H1 (cell line): ENCODE data around the gene SMARCA4. TPM values are rescaled to one million over a fixed set of nuclear protein-coding genes. Genes with fewer than 3 reads are reported as not detected.

Experiments used
- CTCF ChIA-PET: fragments of 300-600 bp; sonication (Branson Sonifier 250); formaldehyde crosslinking; loops from one replicate; lab custom pipeline; 2021; ENCODE audit not compliant: partially characterized antibody; lab: Charles Lee
- POLR2A ChIA-PET: fragments of 300-600 bp; sonication (Branson Sonifier 250); formaldehyde crosslinking; loops from one replicate; lab custom pipeline; 2021; ENCODE audit warnings: inconsistent platforms; ENCODE audit not compliant: partially characterized antibody; lab: Charles Lee
- DNase-seq, 2 experiments: peaks; one replicate each; pipeline versions ENCODE4 v3.0.0 to v3.0.0-alpha.2; 2010 to 2022; ENCODE audit warnings: low spot score in 2 of 2, low read depth in 1 of 2, mixed read lengths in 1 of 2
- FAIRE-seq: peaks from 2 replicates; lab custom pipeline; 2011; peaks lifted over from hg19 to GRCh38; lab: Jason Lieb, UNC
- H2AFZ ChIP-seq: 2 replicates; pipeline ENCODE4 v1.8.1; 2012; ENCODE audit warnings: low read length, inconsistent platforms
- H2AK5ac ChIP-seq: 2 replicates; pipeline ENCODE4 v1.6.1; 2013; ENCODE audit warnings: low read depth, low read length
- H2BK120ac ChIP-seq: replicated peaks from 2 replicates; pipeline ENCODE3; 2013; ENCODE audit warnings: low read depth, low read length, inconsistent platforms
- H2BK12ac ChIP-seq: 2 replicates; pipeline ENCODE4 v1.6.1; 2013; ENCODE audit warnings: low read depth, low read length
- H2BK15ac ChIP-seq: 2 replicates; pipeline ENCODE4 v1.6.1; 2013; ENCODE audit warnings: low read length
- H2BK20ac ChIP-seq: 2 replicates; pipeline ENCODE4 v1.6.1; 2013; ENCODE audit warnings: low read length
- H2BK5ac ChIP-seq: 2 replicates; pipeline ENCODE4 v1.6.1; 2013; ENCODE audit warnings: low read depth, low read length
- H3K14ac ChIP-seq: 2 replicates; pipeline ENCODE4 v1.6.1; 2013; ENCODE audit warnings: inconsistent platforms; ENCODE audit not compliant: insufficient read length
- H3K18ac ChIP-seq: 2 replicates; pipeline ENCODE4 v1.6.1; 2013; ENCODE audit warnings: low read length; ENCODE audit errors: extremely low read depth
- H3K23ac ChIP-seq: 2 replicates; pipeline ENCODE4 v1.6.1; 2013; ENCODE audit warnings: inconsistent platforms; ENCODE audit not compliant: insufficient read length
- H3K23me2 ChIP-seq: 2 replicates; pipeline ENCODE4 v1.6.1; 2013; ENCODE audit warnings: low read depth, low read length
- H3K27ac ChIP-seq: 2 replicates; pipeline ENCODE4 v1.6.1; 2011; ENCODE audit warnings: low read depth, low read length, inconsistent platforms
- H3K27me3 ChIP-seq, 4 experiments: replicated peaks in 1 of 4; 1 replicate in 1 of 4; 2 replicates in 3 of 4; pipeline versions ENCODE4 v1.6.1 to v1.8.1; 2011 to 2013; ENCODE audit warnings: low read length in 3 of 4, mild to moderate bottlenecking in 3 of 4, inconsistent platforms in 2 of 4, mixed read lengths in 2 of 4, moderate library complexity in 1 of 4; ENCODE audit not compliant: control insufficient read depth in 3 of 4, insufficient read depth in 3 of 4; ENCODE audit errors: extremely low read depth in 1 of 4
- H3K36me3 ChIP-seq, 4 experiments: 2 replicates each; pipeline versions ENCODE4 v1.6.1 to v1.8.1; 2011 to 2013; ENCODE audit warnings: mild to moderate bottlenecking in 4 of 4, low read length in 3 of 4, moderate library complexity in 2 of 4, control low read depth in 1 of 4, inconsistent platforms in 1 of 4; ENCODE audit not compliant: insufficient read depth in 4 of 4, control insufficient read depth in 2 of 4
- H3K4ac ChIP-seq: replicated peaks from 2 replicates; pipeline ENCODE3; 2013; ENCODE audit warnings: low read length, low read depth, mixed read lengths, inconsistent platforms; ENCODE audit not compliant: insufficient read length
- H3K4me1 ChIP-seq, 4 experiments: replicated peaks in 1 of 4; 1 replicate in 1 of 4; 2 replicates in 3 of 4; pipeline versions ENCODE4 v1.6.1 to v1.8.1; 2011 to 2013; ENCODE audit warnings: low read length in 3 of 4, inconsistent platforms in 2 of 4, mixed read lengths in 1 of 4; ENCODE audit not compliant: insufficient read depth in 4 of 4, control insufficient read depth in 3 of 4
- H3K4me2 ChIP-seq, 2 experiments: 2 replicates each; pipeline versions ENCODE4 v1.6.1 to v1.8.1; 2011 to 2013; ENCODE audit warnings: low read depth in 2 of 2, low read length in 2 of 2, control low read depth in 1 of 2, inconsistent platforms in 1 of 2, mild to moderate bottlenecking in 1 of 2; ENCODE audit not compliant: insufficient read depth in 1 of 2
- H3K4me3 ChIP-seq, 4 experiments: fragments of 200-600, 300-600 bp in 1 of 4; sonication (generic), shearing (Covaris generic), sonication (Bioruptor Twin) in 1 of 4; 2 replicates each; pipeline versions ENCODE4 v1.5.1 to v1.8.1; 2011 to 2016; ENCODE audit warnings: low read length in 4 of 4, low read depth in 3 of 4, control low read depth in 2 of 4, inconsistent platforms in 2 of 4, mild to moderate bottlenecking in 2 of 4, mixed read lengths in 1 of 4, moderate library complexity in 1 of 4; ENCODE audit not compliant: insufficient read depth in 2 of 4; ENCODE audit errors: extremely low read depth in 1 of 4
- H3K56ac ChIP-seq: replicated peaks from 2 replicates; pipeline ENCODE3; 2013; ENCODE audit warnings: low read depth, mild to moderate bottlenecking, mixed read lengths, low read length, inconsistent platforms; ENCODE audit not compliant: insufficient read length
- H3K79me1 ChIP-seq: 2 replicates; pipeline ENCODE4 v1.6.1; 2013; ENCODE audit warnings: low read depth, low read length, control low read depth
- H3K79me2 ChIP-seq, 2 experiments: 2 replicates each; pipeline versions ENCODE4 v1.6.1 to v1.8.1; 2012 to 2013; ENCODE audit warnings: low read length in 2 of 2, mild to moderate bottlenecking in 2 of 2, inconsistent platforms in 1 of 2; ENCODE audit not compliant: insufficient read depth in 2 of 2, control insufficient read depth in 1 of 2
- H3K9ac ChIP-seq, 4 experiments: replicated peaks in 1 of 4; 1 replicate in 1 of 4; 2 replicates in 3 of 4; pipeline versions ENCODE4 v1.6.1 to v1.8.1; 2011 to 2013; ENCODE audit warnings: low read depth in 3 of 4, low read length in 3 of 4, control low read depth in 2 of 4, mild to moderate bottlenecking in 2 of 4, moderate library complexity in 2 of 4, inconsistent platforms in 1 of 4; ENCODE audit errors: extremely low read depth in 1 of 4
- H3K9me3 ChIP-seq, 2 experiments: 2 replicates each; pipeline versions ENCODE4 v1.6.1 to v1.8.1; 2012 to 2013; ENCODE audit warnings: mild to moderate bottlenecking in 2 of 2, moderate library complexity in 2 of 2, control low read depth in 1 of 2, inconsistent platforms in 1 of 2, low read depth in 1 of 2, low read length in 1 of 2, mixed read lengths in 1 of 2; ENCODE audit not compliant: insufficient read depth in 2 of 2
- H4K20me1 ChIP-seq, 2 experiments: replicated peaks in 1 of 2; 2 replicates each; pipeline versions ENCODE3 to v1.8.1; 2011 to 2013; ENCODE audit warnings: inconsistent platforms in 2 of 2, low read length in 2 of 2, mild to moderate bottlenecking in 1 of 2; ENCODE audit not compliant: insufficient read depth in 2 of 2, control insufficient read depth in 1 of 2
- H4K5ac ChIP-seq: 2 replicates; pipeline ENCODE4 v1.6.1; 2013; ENCODE audit warnings: low read length, low read depth, mixed read lengths, inconsistent platforms; ENCODE audit not compliant: insufficient read length
- H4K8ac ChIP-seq: 2 replicates; pipeline ENCODE4 v1.8.0; 2013; ENCODE audit warnings: mild to moderate bottlenecking, moderate library complexity, low read length, inconsistent platforms; ENCODE audit not compliant: insufficient read depth; ENCODE audit errors: extremely low read depth
- H4K91ac ChIP-seq: replicated peaks from 2 replicates; pipeline ENCODE3; 2013; ENCODE audit warnings: low read length, mixed read lengths, inconsistent platforms; ENCODE audit not compliant: insufficient read length
- BRCA1 ChIP-seq: IDR thresholded peaks from 2 replicates; pipeline ENCODE4 v1.6.1; 2012; ENCODE audit warnings: low read depth, low read length, improper control_type of control experiment
- KDM4A ChIP-seq: IDR thresholded peaks from one replicate; pipeline ENCODE4 v1.7.1; 2012; ENCODE audit warnings: low read depth, mild to moderate bottlenecking, moderate library complexity, low read length, inconsistent platforms; ENCODE audit not compliant: severe bottlenecking
- SIRT6 ChIP-seq: IDR thresholded peaks from one replicate; pipeline ENCODE4 v1.7.1; 2012; ENCODE audit warnings: low read length, inconsistent platforms
- SUZ12 ChIP-seq: fragments of 200-600 bp; sonication (generic); IDR thresholded peaks from 2 replicates; pipeline ENCODE4 v1.6.1; 2012; ENCODE audit warnings: mild to moderate bottlenecking, inconsistent platforms, low read length, moderate library complexity, mixed read lengths
- WGBS, 2 experiments: shearing (Covaris generic) in 1 of 2; methylation state at CpG; one replicate each; pipeline versions ENCODE4 v1.1.6 to v1.1.7; 2013 to 2015; ENCODE audit warnings: low lambda C conversion rate in 2 of 2, mixed read lengths in 2 of 2, inconsistent platforms in 1 of 2, low coverage in 1 of 2, missing lambda C conversion rate in 1 of 2; ENCODE audit not compliant: insufficient replicate concordance in 2 of 2, insufficient coverage in 1 of 2, insufficient read length in 1 of 2; ENCODE audit errors: extremely low coverage in 1 of 2, missing lambda C conversion rate in 1 of 2; 5-methylcytosine and 5-hydroxymethylcytosine counted together
- polyA plus RNA-seq, 7 experiments: library from polyadenylated mRNA; depleted of rRNA in 3 of 7; stranded (reverse) in 5 of 7; unstranded in 2 of 7; fragments of >200 nt in 5 of 7; fragments of 200-250 nt in 2 of 7; gene quantifications; 1 replicate in 5 of 7; 2 replicates in 1 of 7; 4 replicates in 1 of 7; pipeline versions ENCODE4 v1.2.1 to v1.2.3, GENCODE V29; 2011 to 2013; ENCODE audit warnings: missing spikeins in 2 of 7, mixed read lengths in 2 of 7
- total RNA-seq: library from RNA; stranded (reverse); fragmentation: NEBNext Ultra II Directional; extraction: Animal tissue kit (Norgen Biotek cat#: 25700); gene quantifications from 2 replicates; pipeline ENCODE4 v1.2.1, GENCODE V29; 2021

The SMARCA4 gene
- total and polyA plus RNA-seq, 2 of the 8 experiments (the other 6 are each of a cell fraction or from before 2014, with no cell fraction given): 86.4 to 263 TPM

- DNase-seq (no peak), FAIRE-seq (no peak)
- Histone ChIP-seq H4K91ac (no peak overlapping the region), H3K4ac (no peak overlapping the region), H3K9ac (no peak overlapping the region), H3K4me1 (no peaks in the 10 kb centered on the region; a peak in 2 of 7 replicates), H3K79me2 (no peaks in the 10 kb centered on the region), H2BK15ac (no peak overlapping the region), H3K79me1 (peaks cover 2% of the 10 kb centered on the region), H4K5ac (no peak overlapping the region), H2BK20ac (no peak overlapping the region), H3K4me3 (no peak overlapping the region), H3K27me3 (no peaks in the 10 kb centered on the region), H3K9me3 (no peaks in the 10 kb centered on the region), H2AFZ (no peak overlapping the region), H2BK5ac (no peak overlapping the region), H2BK12ac (no peak overlapping the region), H3K4me2 (no peak overlapping the region), H3K23ac (no peak overlapping the region), H2AK5ac (no peak overlapping the region), H3K14ac (no peak overlapping the region), H4K20me1 (peaks cover 3 to 17% of the 10 kb centered on the region in 2 experiments), H3K23me2 (no peaks in the 10 kb centered on the region), H3K27ac (no peak overlapping the region), H4K8ac (no peak overlapping the region), H3K18ac (no peak overlapping the region), H2BK120ac (no peak overlapping the region), H3K56ac (no peak overlapping the region), H3K36me3 (peaks cover 5 to 47% (median 25%) of the 10 kb centered on the region in 4 experiments; a peak in 7 of 8 replicates)
- CTCF ChIA-PET: interaction anchor here (0.6 to 2.1 kb wide), 9 partner anchors 8 to 208 kb away, joined by 3 to 8 read pairs (median 3); partner anchors contain the start of genes TIMM29 and YIPF2
- no peak for TF ChIP-seq SIRT6
- no peak for TF ChIP-seq SUZ12
- no peak for TF ChIP-seq BRCA1
- TF ChIP-seq KDM4A: no peak
- POLR2A ChIA-PET: interaction anchor here (1.0 to 1.6 kb wide), 2 partner anchors 8 to 9 kb away, joined by 3 to 7 read pairs; no protein-coding TSS in a partner anchor
- 90% methylated on average over 11 of the region's 11 CpGs; no CpG with 5 or more reads in 1 of the 2 experiments for WGBS, 2 experiments
These were observed 42.5 kb upstream of the SMARCA4 start for GRCh38 chr19:10918359-10918758.
